Chondrocyte (in vitro differentiated cells): ENCODE data around the gene SELP. TPM values are rescaled to one million over a fixed set of nuclear protein-coding genes. Genes with fewer than 3 reads are reported as not detected.
A peak's percentile ranks its signal among the peaks of the same experiment; 100 is the strongest.

ENCODE experiments used
- DNase-seq: peaks from one replicate; pipeline ENCODE4 v3.0.0; 2021; ENCODE audit warnings: mixed read lengths, low spot score
- H3K27ac Mint-ChIP-seq: one replicate; pipeline ENCODE4 v1.8.0; 2021; ENCODE audit warnings: mild to moderate bottlenecking, moderate library complexity, mixed read lengths; ENCODE audit not compliant: unreplicated experiment
- H3K27me3 Mint-ChIP-seq: 2 replicates; pipeline ENCODE4 v1.8.0; 2021; ENCODE audit warnings: low read depth, mixed read lengths
- H3K36me3 Mint-ChIP-seq: 2 replicates; pipeline ENCODE4 v1.8.0; 2021; ENCODE audit warnings: low read depth, mixed read lengths
- H3K4me1 Mint-ChIP-seq: 2 replicates; pipeline ENCODE4 v1.8.0; 2021; ENCODE audit warnings: low read depth, mild to moderate bottlenecking, mixed read lengths
- H3K4me3 Mint-ChIP-seq: one replicate; pipeline ENCODE4 v1.8.0; 2021; ENCODE audit warnings: mild to moderate bottlenecking, moderate library complexity, mixed read lengths; ENCODE audit not compliant: unreplicated experiment
- H3K9me3 Mint-ChIP-seq: 2 replicates; pipeline ENCODE4 v1.8.0; 2021; ENCODE audit warnings: low read depth, mixed read lengths
- CTCF ChIP-seq: fragments of 200-600 bp; sonication (generic); IDR thresholded peaks from 2 replicates; pipeline ENCODE4 v1.5.0; 2021; ENCODE audit warnings: antibody characterized with exemption, mild to moderate bottlenecking, moderate library complexity
- total RNA-seq: library from RNA; stranded (reverse); gene quantifications from 3 replicates; pipeline ENCODE4 v1.2.1, GENCODE V29; 2021

Gene SELP
- total RNA-seq, 1 donor from 2014 or later = not detected

DNA sequence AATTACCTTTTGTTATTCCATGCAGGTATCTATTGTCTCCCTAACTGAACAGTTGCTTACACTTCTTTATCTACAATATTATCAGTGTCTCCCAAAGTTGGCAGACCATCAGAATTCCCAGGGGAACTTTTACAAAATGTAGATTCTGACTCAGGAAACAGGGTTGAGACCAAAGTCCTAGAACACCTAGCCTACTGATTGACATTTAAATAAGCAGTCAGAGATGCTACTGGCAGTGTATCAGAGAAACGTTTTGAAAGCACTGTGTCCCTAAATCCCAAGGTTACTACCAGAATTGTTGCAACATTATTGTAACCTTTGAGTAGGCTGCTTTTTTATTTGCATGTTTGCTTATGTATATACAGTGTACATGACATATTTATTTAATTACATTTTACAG lies 41.8 kb downstream of the SELP start:
- TF ChIP-seq CTCF = no peak
- no peaks in the 10 kb centered on the region for H3K36me3 Mint-ChIP-seq
- no peak for DNase-seq
- H3K27me3 Mint-ChIP-seq = peaks cover 59% of the 10 kb centered on the region
- no peak overlapping the region for H3K27ac Mint-ChIP-seq
- H3K4me1 Mint-ChIP-seq = peaks cover 5% of the 10 kb centered on the region
- H3K9me3 Mint-ChIP-seq = no peaks in the 10 kb centered on the region
- H3K4me3 Mint-ChIP-seq = no peak overlapping the region

DNA sequence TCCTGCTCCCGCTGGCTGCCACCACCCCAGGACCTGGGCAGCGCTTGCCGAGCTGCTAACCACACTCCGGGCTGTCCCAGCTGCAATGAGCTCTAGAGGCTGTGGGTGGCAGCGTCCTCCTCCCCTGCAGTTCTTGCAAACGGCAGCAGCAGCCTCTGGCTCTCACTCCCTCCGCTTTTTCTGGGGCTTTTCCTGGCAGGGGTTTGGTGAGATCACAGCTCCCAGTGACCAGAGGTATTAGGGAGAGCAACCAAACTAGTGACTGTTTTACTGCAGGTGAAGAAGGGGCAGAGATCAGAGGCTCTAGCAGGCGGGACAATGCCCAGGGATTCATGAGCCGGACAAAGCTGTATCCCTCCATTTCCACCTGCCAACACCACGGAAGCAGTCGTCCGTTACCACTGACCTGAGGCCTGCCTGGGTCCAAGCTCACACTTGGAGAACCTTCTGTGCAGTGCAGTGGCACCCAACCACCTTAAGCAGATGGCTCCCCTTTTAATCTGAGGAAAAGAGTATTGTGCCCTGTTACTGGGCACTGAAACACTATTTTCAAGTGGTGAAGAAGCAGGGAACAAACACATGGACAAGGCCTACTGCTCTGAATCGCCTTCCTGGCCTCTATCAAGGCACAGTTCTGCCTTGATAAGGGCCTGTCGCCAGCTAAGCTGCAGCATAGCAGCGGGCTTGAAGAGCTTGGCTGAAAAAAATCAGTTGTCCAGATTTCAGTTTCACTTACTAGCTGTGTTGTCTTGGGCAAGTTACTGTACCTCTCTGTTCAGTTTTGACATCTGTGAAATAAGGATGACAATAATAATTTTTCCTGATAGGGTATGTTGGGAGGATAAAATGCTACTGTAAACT lies 43.3 kb downstream of the SELP start, which contains the start of gene F5:
Gene F5 (minus strand): TSS at position 87 of the 861 bp plus-strand sequence. CDS start 95 bp downstream, outside the sequence.
- peak; percentile 64 for TF ChIP-seq CTCF
- no peaks in the 10 kb centered on the region for H3K36me3 Mint-ChIP-seq

DNA sequence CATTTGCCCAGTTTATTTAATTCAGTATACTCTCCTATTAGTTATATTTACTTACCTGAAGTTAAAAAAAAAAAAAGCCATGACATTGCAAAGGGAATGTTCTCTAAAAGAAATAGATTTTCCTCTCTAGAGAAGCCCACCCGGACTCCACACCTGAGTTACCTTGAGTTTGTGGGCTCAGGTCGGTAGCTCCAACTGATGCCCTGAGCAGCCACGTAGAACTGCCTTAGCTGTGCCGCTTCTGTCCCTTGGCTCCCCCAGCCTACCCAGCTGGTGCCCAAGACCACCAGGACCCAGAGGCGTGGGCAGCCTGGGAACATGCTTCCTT lies 43.9 kb downstream of the SELP start:
- TF ChIP-seq CTCF = no peak
- H3K27ac Mint-ChIP-seq = no peak overlapping the region
- peaks cover 5% of the 10 kb centered on the region for H3K4me1 Mint-ChIP-seq
- H3K36me3 Mint-ChIP-seq = no peaks in the 10 kb centered on the region
- no peak overlapping the region for H3K4me3 Mint-ChIP-seq
- H3K9me3 Mint-ChIP-seq = no peaks in the 10 kb centered on the region
- H3K27me3 Mint-ChIP-seq = peaks cover 51% of the 10 kb centered on the region
- no peak for DNase-seq

More for the DNA sequence above, 43.3 kb downstream of the SELP start, which contains the start of gene F5:
- DNase-seq = no peak
- Mint-ChIP-seq H3K4me1 (peaks cover 5% of the 10 kb centered on the region), H3K9me3 (no peaks in the 10 kb centered on the region), H3K27ac (peak within 1 kb of the TSS; percentile 41), H3K27me3 (peaks cover 52% of the 10 kb centered on the region), H3K4me3 (no peak within 1 kb of the TSS)

DNA sequence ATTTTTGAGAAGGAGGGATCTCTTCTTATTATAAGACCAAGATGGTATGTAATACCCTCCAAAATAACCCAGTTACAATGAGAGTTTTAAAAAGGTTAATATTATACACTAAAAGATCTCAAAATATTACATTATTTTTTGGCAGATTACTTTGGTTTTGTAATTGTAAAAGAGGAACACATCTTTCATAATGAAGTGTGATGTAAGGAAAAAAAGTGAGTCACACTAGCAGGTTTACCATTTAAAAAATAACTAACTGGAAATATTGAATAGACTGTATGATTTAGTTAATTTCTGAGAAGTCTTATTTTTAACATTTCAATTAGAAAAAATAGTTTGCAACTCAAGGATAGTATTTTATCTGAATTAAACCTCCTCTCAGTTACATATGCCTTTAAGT lies 44.7 kb downstream of the SELP start:
- Mint-ChIP-seq H3K4me3 (no peak overlapping the region), H3K27me3 (peaks cover 51% of the 10 kb centered on the region), H3K9me3 (no peaks in the 10 kb centered on the region), H3K27ac (no peak overlapping the region), H3K36me3 (no peaks in the 10 kb centered on the region), H3K4me1 (peaks cover 5% of the 10 kb centered on the region)
- DNase-seq = no peak
- no peak for TF ChIP-seq CTCF

GRCh38 chr1:169584483-169585144 lies 45.3 kb downstream of the SELP start:
- peaks cover 5% of the 10 kb centered on the region for H3K4me1 Mint-ChIP-seq
- H3K27ac Mint-ChIP-seq = no peak overlapping the region
- no peaks in the 10 kb centered on the region for H3K9me3 Mint-ChIP-seq
- H3K27me3 Mint-ChIP-seq = peaks cover 51% of the 10 kb centered on the region
- no peak overlapping the region for H3K4me3 Mint-ChIP-seq
- no peak for DNase-seq
- no peak for TF ChIP-seq CTCF
- no peaks in the 10 kb centered on the region for H3K36me3 Mint-ChIP-seq
